GM12878 (cell line): ENCODE results near the gene ACADS. TPM values are rescaled to one million over a fixed set of nuclear protein-coding genes. Genes with fewer than 3 reads are reported as not detected.

Experiments
- ESRRA ChIP-seq: IDR thresholded peaks from 2 replicates; pipeline ENCODE4 v1.6.1; 2012; ENCODE audit warnings: mild to moderate bottlenecking, low read length, improper control_type of control experiment
- FOXM1 ChIP-seq: IDR thresholded peaks from 2 replicates; pipeline ENCODE4 v1.6.1; 2012; ENCODE audit warnings: low read depth, mild to moderate bottlenecking, inconsistent platforms, low read length, moderate library complexity
- GABPA ChIP-seq: IDR thresholded peaks from 2 replicates; pipeline ENCODE4 v1.6.1; 2014; ENCODE audit warnings: antibody characterized with exemption, low read depth, mild to moderate bottlenecking, inconsistent platforms
- HDAC2 ChIP-seq: fragments of 200-600 bp; sonication (generic); IDR thresholded peaks from 2 replicates; pipeline ENCODE4 v1.6.1; 2017
- IKZF2 ChIP-seq, 2 experiments: fragments of 450-650 bp; IDR thresholded peaks; 2 replicates each; pipeline ENCODE4 v1.6.1; 2017; ENCODE audit warnings: mild to moderate bottlenecking in 2 of 2, moderate library complexity in 2 of 2
- KLF5 ChIP-seq: fragments of 450-650 bp; IDR thresholded peaks from 2 replicates; pipeline ENCODE4 v1.6.1; 2014; ENCODE audit warnings: mild to moderate bottlenecking; ENCODE audit not compliant: partially characterized antibody
- MEF2A ChIP-seq: IDR thresholded peaks from 2 replicates; pipeline ENCODE4 v1.6.1; 2011; ENCODE audit warnings: low read depth, mild to moderate bottlenecking, low read length, moderate library complexity; ENCODE audit not compliant: insufficient read depth
- NR2C1 ChIP-seq: fragments of 450-650 bp; IDR thresholded peaks from 2 replicates; pipeline ENCODE4 v1.6.1; 2017; ENCODE audit warnings: antibody characterized with exemption, mild to moderate bottlenecking, moderate library complexity
- NRF1 ChIP-seq: conservative IDR thresholded peaks from 2 replicates; pipeline ENCODE4 v1.6.1; 2011; ENCODE audit warnings: mild to moderate bottlenecking, low read depth, low read length, improper control_type of control experiment
- POLR2A ChIP-seq: IDR thresholded peaks from 2 replicates; pipeline ENCODE4 v1.6.1; 2011; ENCODE audit warnings: low read depth, mild to moderate bottlenecking, low read length
- SPI1 ChIP-seq: IDR thresholded peaks from 2 replicates; pipeline ENCODE4 v1.6.1; 2011; ENCODE audit warnings: low read depth, mild to moderate bottlenecking, low read length, moderate library complexity, borderline replicate concordance; ENCODE audit not compliant: insufficient read depth
- STAT1 ChIP-seq: fragments of 450-650 bp; conservative IDR thresholded peaks from 2 replicates; pipeline ENCODE4 v1.6.1; 2014; ENCODE audit warnings: antibody characterized with exemption, mild to moderate bottlenecking
- SUZ12 ChIP-seq: fragments of 200-600 bp; sonication (generic); IDR thresholded peaks from one replicate; pipeline ENCODE4 v1.6.1; 2018; ENCODE audit warnings: antibody characterized with exemption, mild to moderate bottlenecking; ENCODE audit not compliant: unreplicated experiment
- TARDBP ChIP-seq: IDR thresholded peaks from 2 replicates; pipeline ENCODE4 v1.6.1; 2016; ENCODE audit warnings: borderline replicate concordance
- TCF7 ChIP-seq: IDR thresholded peaks from 2 replicates; pipeline ENCODE4 v1.6.1; 2014; ENCODE audit warnings: antibody characterized with exemption, borderline replicate concordance
- ZBED1 ChIP-seq: IDR thresholded peaks from 2 replicates; pipeline ENCODE4 v1.6.1; 2016; ENCODE audit warnings: borderline replicate concordance
- ZSCAN29 ChIP-seq: fragments of 450-650 bp; IDR thresholded peaks from 2 replicates; pipeline ENCODE4 v1.6.1; 2017; ENCODE audit warnings: mild to moderate bottlenecking, moderate library complexity
- polyA plus RNA-seq, 11 experiments: library from polyadenylated mRNA; depleted of rRNA in 4 of 11; unstranded in 6 of 11; stranded (reverse) in 5 of 11; fragments of >200 nt; fragmentation: Nextera tagmentation in 4 of 11; fragmentation: Illumina TruSeq in 1 of 11; extraction: Ambion mirVana in 4 of 11; extraction: Trizol in 1 of 11; gene quantifications; 1 replicate in 1 of 11; 2 replicates in 10 of 11; pipeline versions ENCODE4 v1.2.1 to v1.2.3, GENCODE V29; 2011 to 2016; ENCODE audit warnings: inconsistent platforms in 2 of 11, missing spikeins in 2 of 11, low read depth in 1 of 11
- total RNA-seq, 4 experiments: library from RNA; depleted of rRNA in 3 of 4; stranded (reverse); fragments of >200 nt in 3 of 4; fragmentation: Illumina TruSeq in 1 of 4; extraction: Trizol in 1 of 4; gene quantifications; 2 replicates each; pipeline versions ENCODE4 v1.2.1 to v1.2.3, GENCODE V29; 2013 to 2021
- TF ChIP-seq, protein P1 (sequence below): fragments of 450-650 bp; IDR thresholded peaks from 2 replicates; pipeline ENCODE4 v1.6.1; 2016; ENCODE audit warnings: mild to moderate bottlenecking
- TF ChIP-seq, protein P2 (sequence below): IDR thresholded peaks from 2 replicates; pipeline ENCODE4 v1.6.1; 2012; ENCODE audit warnings: low read depth, low read length, improper control_type of control experiment
- TF ChIP-seq, protein P3 (sequence below): fragments of 450-650 bp; IDR thresholded peaks from 2 replicates; pipeline ENCODE4 v1.6.1; 2017; ENCODE audit warnings: antibody characterized with exemption, mild to moderate bottlenecking, moderate library complexity
- TF ChIP-seq, protein P4 (sequence below): fragments of 450-650 bp; IDR thresholded peaks from 2 replicates; pipeline ENCODE4 v1.6.1; 2018; ENCODE audit warnings: mild to moderate bottlenecking, low read depth, moderate library complexity; ENCODE audit not compliant: partially characterized antibody

The ACADS gene
- total and polyA plus RNA-seq, 10 of the 15 experiments (the other 5 are each of a cell fraction or from before 2014, with no cell fraction given) = 0.05 to 18.1 (median 10.2) TPM

DNA sequence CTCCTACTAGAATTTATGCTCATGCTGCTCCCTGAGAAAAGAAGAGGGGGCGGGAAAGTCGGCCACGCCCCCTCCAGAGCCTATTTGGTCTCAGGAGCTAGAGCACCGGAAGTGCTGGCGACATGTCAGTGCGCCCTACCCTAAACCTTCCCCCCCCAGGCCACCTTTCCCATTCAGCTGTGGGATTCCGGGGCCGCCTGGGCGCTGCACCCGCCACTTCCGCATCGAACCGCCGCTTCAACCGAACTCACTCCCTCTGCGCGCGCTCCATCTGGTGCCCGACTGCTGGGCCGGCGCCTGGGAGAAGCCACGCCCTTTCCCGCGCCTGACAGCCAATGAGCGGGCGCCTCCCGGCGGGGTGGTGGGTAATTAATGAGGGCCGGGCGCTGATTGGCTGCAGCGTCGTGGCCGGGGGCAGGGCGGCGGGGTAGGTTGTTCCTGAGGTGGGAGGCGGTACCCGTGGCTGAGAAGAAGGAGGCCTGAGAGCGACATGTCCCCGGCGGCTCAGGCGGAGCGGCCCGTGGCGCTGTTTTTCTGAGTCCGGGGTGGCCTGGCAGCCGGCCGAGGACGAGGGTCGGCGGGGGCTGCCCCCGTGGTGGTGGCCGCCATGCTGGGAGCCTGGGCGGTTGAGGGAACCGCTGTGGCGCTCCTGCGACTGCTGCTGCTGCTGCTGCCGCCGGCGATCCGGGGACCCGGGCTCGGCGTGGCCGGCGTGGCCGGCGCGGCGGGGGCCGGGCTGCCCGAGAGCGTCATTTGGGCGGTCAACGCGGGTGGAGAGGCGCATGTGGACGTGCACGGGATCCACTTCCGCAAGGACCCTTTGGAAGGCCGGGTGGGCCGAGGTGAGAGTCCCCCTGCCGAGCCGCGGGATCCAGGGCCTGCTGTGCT, 38.7 kb upstream of the ACADS start, which contains the start of gene MLEC (continued):
- TF ChIP-seq ESRRA = no peak
- TF ChIP-seq NR2C1 = peak; percentile 87
- TF ChIP-seq GABPA = peak; percentile 98
- TF ChIP-seq, protein P1, sequence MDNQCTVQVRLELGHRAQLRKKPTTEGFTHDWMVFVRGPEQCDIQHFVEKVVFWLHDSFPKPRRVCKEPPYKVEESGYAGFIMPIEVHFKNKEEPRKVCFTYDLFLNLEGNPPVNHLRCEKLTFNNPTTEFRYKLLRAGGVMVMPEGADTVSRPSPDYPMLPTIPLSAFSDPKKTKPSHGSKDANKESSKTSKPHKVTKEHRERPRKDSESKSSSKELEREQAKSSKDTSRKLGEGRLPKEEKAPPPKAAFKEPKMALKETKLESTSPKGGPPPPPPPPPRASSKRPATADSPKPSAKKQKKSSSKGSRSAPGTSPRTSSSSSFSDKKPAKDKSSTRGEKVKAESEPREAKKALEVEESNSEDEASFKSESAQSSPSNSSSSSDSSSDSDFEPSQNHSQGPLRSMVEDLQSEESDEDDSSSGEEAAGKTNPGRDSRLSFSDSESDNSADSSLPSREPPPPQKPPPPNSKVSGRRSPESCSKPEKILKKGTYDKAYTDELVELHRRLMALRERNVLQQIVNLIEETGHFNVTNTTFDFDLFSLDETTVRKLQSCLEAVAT = peak; percentile 83
- peak; percentile 63; the same call in 1 of the 2 replicates for TF ChIP-seq FOXM1
- TF ChIP-seq ZBED1 = peak; percentile 75; the same call in 1 of the 2 replicates
- peak; percentile 40 for TF ChIP-seq NRF1
- TF ChIP-seq TCF7 = peak; percentile 38; the same call in 1 of the 2 replicates
- peak; percentile 98 for TF ChIP-seq STAT1
- TF ChIP-seq SUZ12 = no peak
- TF ChIP-seq, protein P2, sequence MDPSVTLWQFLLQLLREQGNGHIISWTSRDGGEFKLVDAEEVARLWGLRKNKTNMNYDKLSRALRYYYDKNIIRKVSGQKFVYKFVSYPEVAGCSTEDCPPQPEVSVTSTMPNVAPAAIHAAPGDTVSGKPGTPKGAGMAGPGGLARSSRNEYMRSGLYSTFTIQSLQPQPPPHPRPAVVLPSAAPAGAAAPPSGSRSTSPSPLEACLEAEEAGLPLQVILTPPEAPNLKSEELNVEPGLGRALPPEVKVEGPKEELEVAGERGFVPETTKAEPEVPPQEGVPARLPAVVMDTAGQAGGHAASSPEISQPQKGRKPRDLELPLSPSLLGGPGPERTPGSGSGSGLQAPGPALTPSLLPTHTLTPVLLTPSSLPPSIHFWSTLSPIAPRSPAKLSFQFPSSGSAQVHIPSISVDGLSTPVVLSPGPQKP = peak; percentile 97
- TF ChIP-seq, protein P3, sequence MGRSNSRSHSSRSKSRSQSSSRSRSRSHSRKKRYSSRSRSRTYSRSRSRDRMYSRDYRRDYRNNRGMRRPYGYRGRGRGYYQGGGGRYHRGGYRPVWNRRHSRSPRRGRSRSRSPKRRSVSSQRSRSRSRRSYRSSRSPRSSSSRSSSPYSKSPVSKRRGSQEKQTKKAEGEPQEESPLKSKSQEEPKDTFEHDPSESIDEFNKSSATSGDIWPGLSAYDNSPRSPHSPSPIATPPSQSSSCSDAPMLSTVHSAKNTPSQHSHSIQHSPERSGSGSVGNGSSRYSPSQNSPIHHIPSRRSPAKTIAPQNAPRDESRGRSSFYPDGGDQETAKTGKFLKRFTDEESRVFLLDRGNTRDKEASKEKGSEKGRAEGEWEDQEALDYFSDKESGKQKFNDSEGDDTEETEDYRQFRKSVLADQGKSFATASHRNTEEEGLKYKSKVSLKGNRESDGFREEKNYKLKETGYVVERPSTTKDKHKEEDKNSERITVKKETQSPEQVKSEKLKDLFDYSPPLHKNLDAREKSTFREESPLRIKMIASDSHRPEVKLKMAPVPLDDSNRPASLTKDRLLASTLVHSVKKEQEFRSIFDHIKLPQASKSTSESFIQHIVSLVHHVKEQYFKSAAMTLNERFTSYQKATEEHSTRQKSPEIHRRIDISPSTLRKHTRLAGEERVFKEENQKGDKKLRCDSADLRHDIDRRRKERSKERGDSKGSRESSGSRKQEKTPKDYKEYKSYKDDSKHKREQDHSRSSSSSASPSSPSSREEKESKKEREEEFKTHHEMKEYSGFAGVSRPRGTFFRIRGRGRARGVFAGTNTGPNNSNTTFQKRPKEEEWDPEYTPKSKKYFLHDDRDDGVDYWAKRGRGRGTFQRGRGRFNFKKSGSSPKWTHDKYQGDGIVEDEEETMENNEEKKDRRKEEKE = no peak
- TF ChIP-seq ZSCAN29 = peak; percentile 82; the same call in 1 of the 2 replicates
- TF ChIP-seq MEF2A = peak; percentile 65; the same call in 1 of the 2 replicates
- peak; percentile 72 for TF ChIP-seq SPI1
- TF ChIP-seq HDAC2 = no peak
- 0 out of 2 replicates have a peak, but pooled peaks have one; percentile 65 for TF ChIP-seq TARDBP
- peak; percentile 94 for TF ChIP-seq KLF5
- TF ChIP-seq, protein P4, sequence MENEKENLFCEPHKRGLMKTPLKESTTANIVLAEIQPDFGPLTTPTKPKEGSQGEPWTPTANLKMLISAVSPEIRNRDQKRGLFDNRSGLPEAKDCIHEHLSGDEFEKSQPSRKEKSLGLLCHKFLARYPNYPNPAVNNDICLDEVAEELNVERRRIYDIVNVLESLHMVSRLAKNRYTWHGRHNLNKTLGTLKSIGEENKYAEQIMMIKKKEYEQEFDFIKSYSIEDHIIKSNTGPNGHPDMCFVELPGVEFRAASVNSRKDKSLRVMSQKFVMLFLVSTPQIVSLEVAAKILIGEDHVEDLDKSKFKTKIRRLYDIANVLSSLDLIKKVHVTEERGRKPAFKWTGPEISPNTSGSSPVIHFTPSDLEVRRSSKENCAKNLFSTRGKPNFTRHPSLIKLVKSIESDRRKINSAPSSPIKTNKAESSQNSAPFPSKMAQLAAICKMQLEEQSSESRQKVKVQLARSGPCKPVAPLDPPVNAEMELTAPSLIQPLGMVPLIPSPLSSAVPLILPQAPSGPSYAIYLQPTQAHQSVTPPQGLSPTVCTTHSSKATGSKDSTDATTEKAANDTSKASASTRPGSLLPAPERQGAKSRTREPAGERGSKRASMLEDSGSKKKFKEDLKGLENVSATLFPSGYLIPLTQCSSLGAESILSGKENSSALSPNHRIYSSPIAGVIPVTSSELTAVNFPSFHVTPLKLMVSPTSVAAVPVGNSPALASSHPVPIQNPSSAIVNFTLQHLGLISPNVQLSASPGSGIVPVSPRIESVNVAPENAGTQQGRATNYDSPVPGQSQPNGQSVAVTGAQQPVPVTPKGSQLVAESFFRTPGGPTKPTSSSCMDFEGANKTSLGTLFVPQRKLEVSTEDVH = peak; percentile 93
- TF ChIP-seq IKZF2 (IDR thresholded peaks at IDR 0.05) = peak; percentile 70 to 74; a peak in 3 of 4 replicates
- TF ChIP-seq POLR2A = peak; percentile 91
